ENCODE results near the gene TIMP2. TPM values are rescaled to one million over a fixed set of nuclear protein-coding genes. Genes with fewer than 3 reads are reported as not detected.

Gene TIMP2
- total RNA-seq, 1 donor from 2014 or later: 1,096 TPM

- H3K4me3 Mint-ChIP-seq (ENCODE audit: unreplicated experiment): no peak overlapping the region
- no peak for TF ChIP-seq CTCF (IDR thresholded peaks at IDR 0.05)
Measured at GRCh38 chr17:78831688-78832540, 93.3 kb downstream of the TIMP2 start.

GRCh38 chr17:78829477-78829876 is 95.7 kb downstream of the TIMP2 start:
- Mint-ChIP-seq H3K27me3 (ENCODE audit: unreplicated experiment) (no peaks in the 10 kb centered on the region), H3K36me3 (ENCODE audit: unreplicated experiment) (peaks cover 67% of the 10 kb centered on the region)

More at GRCh38 chr17:78831688-78832540, 93.3 kb downstream of the TIMP2 start:
- no peaks in the 10 kb centered on the region for H3K9me3 Mint-ChIP-seq (ENCODE audit: unreplicated experiment)
- H3K4me1 Mint-ChIP-seq (ENCODE audit: unreplicated experiment): peaks cover 2% of the 10 kb centered on the region
- no peak for DNase-seq (ENCODE audit: extremely low spot score, unreplicated experiment)
- H3K27me3 Mint-ChIP-seq (ENCODE audit: unreplicated experiment): no peaks in the 10 kb centered on the region
- no peak overlapping the region for H3K27ac Mint-ChIP-seq (ENCODE audit: unreplicated experiment)
- H3K36me3 Mint-ChIP-seq (ENCODE audit: unreplicated experiment): peaks cover 62% of the 10 kb centered on the region

GRCh38 chr17:78828470-78829185 is 96.6 kb downstream of the TIMP2 start:
- Mint-ChIP-seq H3K27me3 (ENCODE audit: unreplicated experiment) (no peaks in the 10 kb centered on the region), H3K9me3 (ENCODE audit: unreplicated experiment) (no peaks in the 10 kb centered on the region), H3K4me3 (ENCODE audit: unreplicated experiment) (no peak overlapping the region), H3K4me1 (ENCODE audit: unreplicated experiment) (peaks cover 6% of the 10 kb centered on the region), H3K27ac (ENCODE audit: unreplicated experiment) (no peak overlapping the region), H3K36me3 (ENCODE audit: unreplicated experiment) (peaks cover 72% of the 10 kb centered on the region)
- no peak for DNase-seq (ENCODE audit: extremely low spot score, unreplicated experiment)
- peak; percentile 27 for TF ChIP-seq CTCF (IDR thresholded peaks at IDR 0.05)

More at GRCh38 chr17:78829477-78829876, 95.7 kb downstream of the TIMP2 start:
- H3K4me3 Mint-ChIP-seq (ENCODE audit: unreplicated experiment): no peak overlapping the region
- peaks cover 2% of the 10 kb centered on the region for H3K4me1 Mint-ChIP-seq (ENCODE audit: unreplicated experiment)
- DNase-seq (ENCODE audit: extremely low spot score, unreplicated experiment): no peak
- no peaks in the 10 kb centered on the region for H3K9me3 Mint-ChIP-seq (ENCODE audit: unreplicated experiment)
- no peak overlapping the region for H3K27ac Mint-ChIP-seq (ENCODE audit: unreplicated experiment)
- no peak for TF ChIP-seq CTCF (IDR thresholded peaks at IDR 0.05)

GRCh38 chr17:78826836-78827509 is 98.2 kb downstream of the TIMP2 start:
- Mint-ChIP-seq H3K4me1 (ENCODE audit: unreplicated experiment) (peaks cover 20% of the 10 kb centered on the region), H3K4me3 (ENCODE audit: unreplicated experiment) (no peak overlapping the region), H3K9me3 (ENCODE audit: unreplicated experiment) (no peaks in the 10 kb centered on the region), H3K27me3 (ENCODE audit: unreplicated experiment) (no peaks in the 10 kb centered on the region), H3K27ac (ENCODE audit: unreplicated experiment) (no peak overlapping the region), H3K36me3 (ENCODE audit: unreplicated experiment) (peaks cover 73% of the 10 kb centered on the region)
- TF ChIP-seq CTCF (IDR thresholded peaks at IDR 0.05): no peak
- no peak for DNase-seq (ENCODE audit: extremely low spot score, unreplicated experiment)
